ENCODE results near the gene EVA1A.

The EVA1A gene

DNA sequence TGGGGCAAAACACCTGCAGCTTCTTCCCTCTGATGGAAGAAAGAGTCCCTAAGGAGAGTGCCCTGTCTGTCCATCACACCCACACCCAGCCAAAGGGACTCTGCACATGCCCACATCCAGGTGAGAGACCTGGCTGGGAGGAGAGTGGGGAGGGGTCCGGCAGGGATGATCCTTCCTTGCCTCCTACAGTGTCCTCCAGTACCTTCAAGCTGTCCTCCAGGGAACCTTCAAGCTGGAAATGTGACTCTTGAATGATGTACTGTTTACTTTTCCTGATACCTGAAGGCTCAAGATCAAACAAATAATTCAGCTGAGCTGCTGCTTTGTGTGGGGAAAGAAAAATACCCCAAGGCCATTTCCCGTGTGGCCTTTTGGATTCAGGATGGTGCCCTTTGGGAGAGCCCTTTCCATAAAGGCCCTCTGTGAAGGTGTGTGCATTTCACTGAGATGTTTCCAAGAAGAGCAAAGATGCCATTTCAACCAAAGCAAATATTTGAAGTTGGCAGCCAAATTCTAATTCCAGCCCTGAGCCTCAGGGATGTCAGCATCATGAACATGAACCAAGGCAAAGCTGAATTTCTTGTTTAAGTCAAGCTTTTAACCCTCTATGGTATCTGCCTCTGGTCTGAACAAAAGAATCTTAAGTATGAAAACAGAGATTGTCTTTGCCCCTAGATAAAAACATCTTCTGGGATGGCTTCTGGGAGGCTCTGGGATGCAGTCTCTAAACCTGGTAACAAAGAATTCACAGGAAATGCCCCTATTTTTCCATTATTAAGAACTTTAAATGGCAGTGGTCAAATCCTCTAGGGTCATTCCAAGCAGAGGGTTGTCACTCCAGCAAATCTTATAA, 11.1 kb downstream of the EVA1A start:
- Histone ChIP-seq H3K27ac (no peak overlapping the region), H3K4me3 (no peak overlapping the region)
- no peak for TF ChIP-seq CTCF (IDR thresholded peaks at IDR 0.05)
- DNase-seq (ENCODE audit: low spot score): no peak

GRCh38 chr2:75548036-75548573, 12.6 kb downstream of the EVA1A start:
- no peak for DNase-seq (ENCODE audit: low spot score)
- H3K4me3 ChIP-seq: no peak overlapping the region
- no peak overlapping the region for H3K27ac ChIP-seq
- no peak for TF ChIP-seq CTCF (IDR thresholded peaks at IDR 0.05)

- DNase-seq (ENCODE audit: low spot score): no peak
- no peak overlapping the region for H3K4me3 ChIP-seq
- no peak overlapping the region for H3K27ac ChIP-seq
- no peak for TF ChIP-seq CTCF (IDR thresholded peaks at IDR 0.05)
Measured at GRCh38 chr2:75547345-75548035, 13.2 kb downstream of the EVA1A start.

DNA sequence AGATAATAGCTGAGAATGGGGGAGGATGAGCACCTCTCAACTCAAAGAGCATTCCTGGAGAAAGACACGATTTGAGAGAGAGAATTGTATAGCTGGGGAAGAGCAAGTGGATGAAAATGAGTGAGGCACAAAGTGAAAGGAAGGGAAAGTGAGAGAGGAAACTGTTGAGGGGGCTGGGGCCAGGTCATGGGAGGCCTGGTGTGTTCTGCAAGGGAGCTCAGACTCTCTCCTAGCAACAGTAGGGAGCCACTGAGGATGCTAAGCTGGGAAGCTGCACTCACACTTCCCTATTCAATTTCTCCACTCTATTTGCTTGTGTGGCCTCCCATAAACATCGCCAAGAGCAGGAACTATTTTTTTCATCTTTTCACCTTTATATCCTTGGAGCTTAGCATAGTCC, 14.8 kb downstream of the EVA1A start:
- H3K4me3 ChIP-seq: no peak overlapping the region
- no peak overlapping the region for H3K27ac ChIP-seq
- DNase-seq (ENCODE audit: low spot score): no peak
- TF ChIP-seq CTCF (IDR thresholded peaks at IDR 0.05): no peak

- Histone ChIP-seq H3K4me3 (no peak overlapping the region), H3K27ac (no peak overlapping the region)
- DNase-seq (ENCODE audit: low spot score): no peak
- TF ChIP-seq CTCF (IDR thresholded peaks at IDR 0.05): no peak
Measured at GRCh38 chr2:75545387-75545786, 15.4 kb downstream of the EVA1A start.

DNA sequence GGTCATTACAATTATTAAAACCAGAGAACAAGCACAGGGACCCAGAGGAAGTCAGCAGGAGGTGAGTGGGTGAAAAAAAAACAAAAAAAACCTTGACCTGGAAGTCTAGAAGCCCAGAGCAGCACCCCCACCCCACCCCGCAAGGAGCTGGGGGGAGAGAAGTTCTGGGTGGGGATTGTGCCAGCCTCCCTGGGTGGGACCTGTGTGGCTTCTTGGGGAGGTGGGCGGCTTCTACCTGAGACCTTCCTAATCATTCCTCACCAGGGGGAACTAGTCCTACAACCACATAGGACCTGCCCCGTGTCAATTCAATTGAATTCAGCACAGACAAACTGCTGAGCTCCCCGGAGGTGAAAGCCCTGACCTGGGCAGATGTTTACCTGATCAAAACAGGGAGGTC, 17.3 kb downstream of the EVA1A start:
- no peak for TF ChIP-seq CTCF (IDR thresholded peaks at IDR 0.05)
- no peak overlapping the region for H3K27ac ChIP-seq
- H3K4me3 ChIP-seq: no peak overlapping the region
- DNase-seq (ENCODE audit: low spot score): no peak

All from coronary artery (tissue), 2 donors.